ENCODE measurements around the gene FGFBP3.

GRCh38 chr10:91879515-91880170, 29.6 kb downstream of the FGFBP3 start:
- TF ChIP-seq MYC (IDR thresholded peaks at IDR 0.05; ENCODE audit: low read depth, low read length) (no peak), POLR2A (IDR thresholded peaks at IDR 0.05; ENCODE audit: low read depth, low read length) (no peak), EZH2 (IDR thresholded peaks at IDR 0.05; ENCODE audit: borderline replicate concordance, low read depth, low read length, severe bottlenecking) (no peak), CTCF (IDR thresholded peaks at IDR 0.05; ENCODE audit: extremely low read depth in 1 of 2, insufficient read depth in 1 of 2, low read depth in 1 of 2, low read length in 2 of 2) (no peak), MAX (IDR thresholded peaks at IDR 0.05; ENCODE audit: insufficient read depth, insufficient read length) (no peak), JUN (IDR thresholded peaks at IDR 0.05; ENCODE audit: borderline replicate concordance, insufficient read depth, insufficient read length, low read depth) (no peak), POLR2AphosphoS5 (IDR thresholded peaks at IDR 0.05; ENCODE audit: insufficient read depth, low read depth, low read length) (no peak)

Measured in endothelial cell of umbilical vein (primary cell).